Measurements from ENCODE around the gene RET.

RET gene

GRCh38 chr10:43048301-43049051 is 28.4 kb upstream of the RET start:
- Histone ChIP-seq H3K27me3 (no peaks in the 10 kb centered on the region), H3K4me3 (no peak overlapping the region), H4K20me1 (no peaks in the 10 kb centered on the region), H3K9me3 (replicated peaks in 1 of 11) (no peaks in the 10 kb centered on the region), H3K4me2 (peak overlapping the region in 6 of 11 experiments; percentile 9 to 49 (median 39); a peak in 11 of 22 replicates), H3K27ac (no peak overlapping the region), H3K9ac (no peak overlapping the region), H3K36me3 (no peaks in the 10 kb centered on the region), H3K4me1 (peaks cover 25 to 57% (median 42%) of the 10 kb centered on the region in 10 experiments)
- no peak for TF ChIP-seq Cebpa-rat (IDR thresholded peaks at IDR 0.05)

- no peaks in the 10 kb centered on the region for H3K27me3 ChIP-seq
- peaks cover 19 to 51% (median 35%) of the 10 kb centered on the region in 10 experiments for H3K4me1 ChIP-seq
- peak overlapping the region in 6 of 11 experiments; percentile 9 to 49 (median 39); a peak in 8 of 22 replicates for H3K4me2 ChIP-seq
- H4K20me1 ChIP-seq: no peaks in the 10 kb centered on the region
- no peaks in the 10 kb centered on the region for H3K9me3 ChIP-seq (replicated peaks in 1 of 11)
- H3K27ac ChIP-seq: no peak overlapping the region
- no peak overlapping the region for H3K4me3 ChIP-seq
- no peaks in the 10 kb centered on the region for H3K36me3 ChIP-seq
- no peak overlapping the region for H3K9ac ChIP-seq
- TF ChIP-seq Cebpa-rat (IDR thresholded peaks at IDR 0.05): no peak
These were observed 27.8 kb upstream of the RET start for GRCh38 chr10:43049081-43049551.

- Histone ChIP-seq H3K36me3 (no peaks in the 10 kb centered on the region), H4K20me1 (no peaks in the 10 kb centered on the region), H3K9ac (no peak overlapping the region), H3K9me3 (replicated peaks in 1 of 11) (peaks cover 0 to 5% (median 0%) of the 10 kb centered on the region in 11 experiments; a peak in 2 of 22 replicates), H3K4me3 (no peak overlapping the region), H3K4me1 (peaks cover 10 to 44% (median 26%) of the 10 kb centered on the region in 10 experiments), H3K4me2 (no peak overlapping the region), H3K27me3 (no peaks in the 10 kb centered on the region), H3K27ac (no peak overlapping the region)
- no peak for TF ChIP-seq Cebpa-rat (IDR thresholded peaks at IDR 0.05)
These were observed 26.9 kb upstream of the RET start for GRCh38 chr10:43050011-43050410.

GRCh38 chr10:43053825-43054224 is 23.0 kb upstream of the RET start:
- no peaks in the 10 kb centered on the region for H3K36me3 ChIP-seq
- H3K4me1 ChIP-seq: peaks cover 7 to 47% (median 36%) of the 10 kb centered on the region in 10 experiments; a peak in 19 of 20 replicates
- no peaks in the 10 kb centered on the region for H3K27me3 ChIP-seq
- H3K9me3 ChIP-seq (replicated peaks in 1 of 11): peaks cover 0 to 10% (median 0%) of the 10 kb centered on the region in 11 experiments; a peak in 3 of 22 replicates
- H3K9ac ChIP-seq: no peak overlapping the region
- no peak for TF ChIP-seq Cebpa-rat (IDR thresholded peaks at IDR 0.05)
- H3K27ac ChIP-seq: no peak overlapping the region
- no peaks in the 10 kb centered on the region; a peak in 1 of 22 replicates for H4K20me1 ChIP-seq
- H3K4me2 ChIP-seq: no peak overlapping the region
- no peak overlapping the region for H3K4me3 ChIP-seq

GRCh38 chr10:43054593-43054992 is 22.3 kb upstream of the RET start:
- Histone ChIP-seq H3K9ac (no peak overlapping the region), H3K4me3 (no peak overlapping the region), H4K20me1 (no peaks in the 10 kb centered on the region; a peak in 1 of 22 replicates), H3K4me1 (peaks cover 7 to 48% (median 42%) of the 10 kb centered on the region in 10 experiments; a peak in 19 of 20 replicates), H3K27me3 (no peaks in the 10 kb centered on the region), H3K36me3 (no peaks in the 10 kb centered on the region), H3K9me3 (replicated peaks in 1 of 11) (peaks cover 0 to 10% (median 0%) of the 10 kb centered on the region in 11 experiments; a peak in 3 of 22 replicates), H3K27ac (no peak overlapping the region), H3K4me2 (no peak overlapping the region)
- TF ChIP-seq Cebpa-rat (IDR thresholded peaks at IDR 0.05): no peak

- no peaks in the 10 kb centered on the region; a peak in 1 of 22 replicates for H4K20me1 ChIP-seq
- peaks cover 0 to 10% (median 0%) of the 10 kb centered on the region in 11 experiments; a peak in 3 of 22 replicates for H3K9me3 ChIP-seq (replicated peaks in 1 of 11)
- H3K4me1 ChIP-seq: peaks cover 7 to 54% (median 49%) of the 10 kb centered on the region in 10 experiments; a peak in 19 of 20 replicates
- peak overlapping the region in 7 of 11 experiments; percentile 70 to 90 (median 82); a peak in 11 of 22 replicates for H3K4me2 ChIP-seq
- TF ChIP-seq Cebpa-rat (IDR thresholded peaks at IDR 0.05): no peak
- H3K4me3 ChIP-seq: no peak overlapping the region
- no peak overlapping the region for H3K9ac ChIP-seq
- no peaks in the 10 kb centered on the region for H3K27me3 ChIP-seq
- no peak overlapping the region for H3K27ac ChIP-seq
- H3K36me3 ChIP-seq: no peaks in the 10 kb centered on the region
These were observed 21.7 kb upstream of the RET start for GRCh38 chr10:43055217-43055616.

- Histone ChIP-seq H3K27me3 (no peaks in the 10 kb centered on the region), H3K4me2 (peak overlapping the region in 9 of 11 experiments; percentile 51 to 90 (median 81); a peak in 18 of 22 replicates), H3K4me3 (no peak overlapping the region), H3K4me1 (peaks cover 7 to 58% (median 53%) of the 10 kb centered on the region in 10 experiments; a peak in 19 of 20 replicates), H4K20me1 (no peaks in the 10 kb centered on the region; a peak in 1 of 22 replicates), H3K36me3 (no peaks in the 10 kb centered on the region), H3K27ac (no peak overlapping the region), H3K9me3 (replicated peaks in 1 of 11) (peaks cover 0 to 10% (median 0%) of the 10 kb centered on the region in 11 experiments; a peak in 3 of 22 replicates), H3K9ac (no peak overlapping the region; a peak in 1 of 22 replicates)
- no peak for TF ChIP-seq Cebpa-rat (IDR thresholded peaks at IDR 0.05)
These were observed 20.8 kb upstream of the RET start for GRCh38 chr10:43055991-43056567.

- Histone ChIP-seq H3K27ac (no peak overlapping the region), H3K9me3 (replicated peaks in 1 of 11) (peaks cover 0 to 10% (median 0%) of the 10 kb centered on the region in 11 experiments; a peak in 3 of 22 replicates), H3K36me3 (no peaks in the 10 kb centered on the region), H3K4me1 (peaks cover 7 to 58% (median 53%) of the 10 kb centered on the region in 10 experiments; a peak in 19 of 20 replicates), H3K27me3 (no peaks in the 10 kb centered on the region), H4K20me1 (no peaks in the 10 kb centered on the region; a peak in 1 of 22 replicates), H3K4me2 (peak overlapping the region in 9 of 11 experiments; percentile 51 to 90 (median 81); a peak in 18 of 22 replicates), H3K9ac (no peak overlapping the region; a peak in 1 of 22 replicates), H3K4me3 (no peak overlapping the region)
- no peak for TF ChIP-seq Cebpa-rat (IDR thresholded peaks at IDR 0.05)
These were observed 20.3 kb upstream of the RET start for GRCh38 chr10:43056568-43057011.

Measured in BLaER1 treated with 17β-estradiol and CSF1 and Interleukin-3, amounts not matched to agents 10 nM and 100 nM (cell line).